Activated CD8-positive, alpha-beta T cell treated with anti-CD3 and anti-CD28 coated beads, Interleukin-2, amount 10 ng/mL, durations not matched to agents 7 days and 5 days (primary cell): ENCODE results near the gene KLC3. TPM values are rescaled to one million over a fixed set of nuclear protein-coding genes. Genes with fewer than 3 reads are reported as not detected.

Experiments used
- ATAC-seq: fragments of 150-1000 bp; cut with Tn5 transposase; one replicate; pipeline ENCODE4 v1.10.0; 2021; ENCODE audit warnings: moderate library complexity
- CTCF ChIA-PET: fragments of 350-600 bp; sonication (Branson Sonifier 250); formaldehyde crosslinking; loops from one replicate; lab custom pipeline; 2021; ENCODE audit warnings: antibody characterized with exemption; lab: Charles Lee
- POLR2A ChIA-PET: fragments of 350-600 bp; sonication (Branson Sonifier 250); formaldehyde crosslinking; loops from one replicate; lab custom pipeline; 2021; ENCODE audit warnings: antibody characterized with exemption; lab: Charles Lee
- DNase-seq: peaks from one replicate; pipeline ENCODE4 v3.0.0-alpha.2; 2020
- H3K27ac Mint-ChIP-seq: one replicate; pipeline ENCODE4 v1.8.0; 2021; ENCODE audit warnings: mild to moderate bottlenecking, mixed read lengths
- H3K27me3 Mint-ChIP-seq: one replicate; pipeline ENCODE4 v1.8.0; 2021; ENCODE audit warnings: low read depth, mixed read lengths
- H3K36me3 Mint-ChIP-seq: one replicate; pipeline ENCODE4 v1.8.0; 2021; ENCODE audit warnings: low read depth, mixed read lengths
- H3K4me1 Mint-ChIP-seq: one replicate; pipeline ENCODE4 v1.8.0; 2021; ENCODE audit warnings: low read depth, mixed read lengths
- H3K4me3 Mint-ChIP-seq: one replicate; pipeline ENCODE4 v1.8.0; 2021; ENCODE audit warnings: mild to moderate bottlenecking, mixed read lengths
- H3K9me3 Mint-ChIP-seq: one replicate; pipeline ENCODE4 v1.8.0; 2022; ENCODE audit warnings: mixed read lengths; ENCODE audit not compliant: insufficient read depth
- total RNA-seq, 2 experiments: library from RNA; stranded (reverse); gene quantifications; one replicate each; pipeline ENCODE4 v1.2.3, GENCODE V29; 2021

The KLC3 gene
- total RNA-seq, result not detected

- POLR2A ChIA-PET, result no interaction called here
- ATAC-seq (peak; percentile 58), DNase-seq (no peak)
- Mint-ChIP-seq H3K27me3 (peaks cover 13% of the 10 kb centered on the region), H3K9me3 (no peaks in the 10 kb centered on the region), H3K4me3 (peak within 1 kb of the TSS; percentile 48), H3K4me1 (peaks cover 10% of the 10 kb centered on the region), H3K36me3 (no peaks in the 10 kb centered on the region), H3K27ac (no peak within 1 kb of the TSS)
- CTCF ChIA-PET, result interaction anchor here (0.6 kb wide), 1 partner anchor 126 kb away, joined by 3 read pairs; no protein-coding TSS in a partner anchor
Observed at GRCh38 chr19:45340232-45340898, at the start of gene KLC3. Gene KLC3, plus strand, starts transcription at chr19:45340750. Its CDS starts 4,792 bp downstream, at chr19:45345542.

- POLR2A ChIA-PET, result no interaction called here
- H3K27me3 Mint-ChIP-seq, result no peaks in the 10 kb centered on the region
Observed at GRCh38 chr19:45291834-45292233, 48.7 kb upstream of the KLC3 start.

GRCh38 chr19:45293682-45294081 lies 46.9 kb upstream of the KLC3 start:
- ChIA-PET POLR2A (no interaction called here), CTCF (no interaction called here)
- DNase-seq (no peak), ATAC-seq (no peak)
- no peaks in the 10 kb centered on the region for H3K4me1 Mint-ChIP-seq
- H3K27me3 Mint-ChIP-seq, result no peaks in the 10 kb centered on the region
- no peak overlapping the region for H3K4me3 Mint-ChIP-seq
- H3K27ac Mint-ChIP-seq, result no peak overlapping the region
- H3K36me3 Mint-ChIP-seq, result peaks cover 9% of the 10 kb centered on the region
- H3K9me3 Mint-ChIP-seq, result no peaks in the 10 kb centered on the region

More at GRCh38 chr19:45291834-45292233, 48.7 kb upstream of the KLC3 start:
- Mint-ChIP-seq H3K4me1 (no peaks in the 10 kb centered on the region), H3K9me3 (no peaks in the 10 kb centered on the region), H3K36me3 (peaks cover 9% of the 10 kb centered on the region), H3K27ac (no peak overlapping the region), H3K4me3 (no peak overlapping the region)
- no peak for ATAC-seq
- CTCF ChIA-PET, result no interaction called here
- no peak for DNase-seq

- H3K9me3 Mint-ChIP-seq, result no peaks in the 10 kb centered on the region
- no peak overlapping the region for H3K27ac Mint-ChIP-seq
- H3K27me3 Mint-ChIP-seq, result no peaks in the 10 kb centered on the region
- DNase-seq, result no peak
- H3K4me3 Mint-ChIP-seq, result no peak overlapping the region
- no peak for ATAC-seq
- POLR2A ChIA-PET, result no interaction called here
- no peaks in the 10 kb centered on the region for H3K4me1 Mint-ChIP-seq
- peaks cover 9% of the 10 kb centered on the region for H3K36me3 Mint-ChIP-seq
- CTCF ChIA-PET, result no interaction called here
Observed at GRCh38 chr19:45294291-45295029, 46.1 kb upstream of the KLC3 start.

- Mint-ChIP-seq H3K4me1 (no peaks in the 10 kb centered on the region), H3K36me3 (peaks cover 11% of the 10 kb centered on the region), H3K9me3 (no peaks in the 10 kb centered on the region), H3K27me3 (no peaks in the 10 kb centered on the region), H3K4me3 (no peak overlapping the region), H3K27ac (no peak overlapping the region)
- DNase-seq (no peak), ATAC-seq (no peak)
- POLR2A ChIA-PET, result no interaction called here
- CTCF ChIA-PET, result no interaction called here
Observed at GRCh38 chr19:45295873-45296272, 44.7 kb upstream of the KLC3 start.

- H3K27ac Mint-ChIP-seq, result no peak overlapping the region
- no peaks in the 10 kb centered on the region for H3K4me1 Mint-ChIP-seq
- H3K9me3 Mint-ChIP-seq, result no peaks in the 10 kb centered on the region
- ChIA-PET POLR2A (no interaction called here), CTCF (no interaction called here)
- H3K36me3 Mint-ChIP-seq, result peaks cover 11% of the 10 kb centered on the region
- no peak for DNase-seq
- H3K27me3 Mint-ChIP-seq, result no peaks in the 10 kb centered on the region
- no peak overlapping the region for H3K4me3 Mint-ChIP-seq
- no peak for ATAC-seq
Observed at GRCh38 chr19:45296355-45296754, 44.2 kb upstream of the KLC3 start.

GRCh38 chr19:45297674-45298073 lies 42.9 kb upstream of the KLC3 start:
- Mint-ChIP-seq H3K27ac (no peak overlapping the region), H3K36me3 (peaks cover 5% of the 10 kb centered on the region), H3K27me3 (no peaks in the 10 kb centered on the region), H3K4me3 (no peak overlapping the region), H3K9me3 (no peaks in the 10 kb centered on the region), H3K4me1 (no peaks in the 10 kb centered on the region)
- DNase-seq (no peak), ATAC-seq (no peak)
- ChIA-PET CTCF (no interaction called here), POLR2A (no interaction called here)

- POLR2A ChIA-PET, result no interaction called here
- Mint-ChIP-seq H3K9me3 (no peaks in the 10 kb centered on the region), H3K36me3 (peaks cover 5% of the 10 kb centered on the region), H3K27ac (no peak overlapping the region), H3K4me3 (no peak overlapping the region), H3K4me1 (no peaks in the 10 kb centered on the region), H3K27me3 (no peaks in the 10 kb centered on the region)
- CTCF ChIA-PET, result no interaction called here
- no peak for DNase-seq
- ATAC-seq, result no peak
Observed at GRCh38 chr19:45298264-45298663, 42.3 kb upstream of the KLC3 start.

- no peaks in the 10 kb centered on the region for H3K27me3 Mint-ChIP-seq
- H3K4me3 Mint-ChIP-seq, result no peak overlapping the region
- no peaks in the 10 kb centered on the region for H3K4me1 Mint-ChIP-seq
- ChIA-PET CTCF (no interaction called here), POLR2A (no interaction called here)
- ATAC-seq, result no peak
- H3K27ac Mint-ChIP-seq, result no peak overlapping the region
- no peaks in the 10 kb centered on the region for H3K9me3 Mint-ChIP-seq
- DNase-seq, result no peak
- peaks cover 3% of the 10 kb centered on the region for H3K36me3 Mint-ChIP-seq
Observed at GRCh38 chr19:45299719-45300118, 40.8 kb upstream of the KLC3 start.

- Mint-ChIP-seq H3K4me3 (no peak overlapping the region), H3K27ac (no peak overlapping the region), H3K36me3 (peaks cover 2% of the 10 kb centered on the region), H3K27me3 (no peaks in the 10 kb centered on the region), H3K4me1 (no peaks in the 10 kb centered on the region), H3K9me3 (no peaks in the 10 kb centered on the region)
- CTCF ChIA-PET, result no interaction called here
- no peak for DNase-seq
- POLR2A ChIA-PET, result no interaction called here
- no peak for ATAC-seq
Observed at GRCh38 chr19:45302416-45302815, 38.1 kb upstream of the KLC3 start.

GRCh38 chr19:45303269-45304060 lies 37.1 kb upstream of the KLC3 start:
- DNase-seq, result no peak
- CTCF ChIA-PET, result no interaction called here

More at GRCh38 chr19:45303269-45304060, 37.1 kb upstream of the KLC3 start:
- Mint-ChIP-seq H3K36me3 (peaks cover 2% of the 10 kb centered on the region), H3K9me3 (no peaks in the 10 kb centered on the region), H3K27me3 (no peaks in the 10 kb centered on the region), H3K27ac (no peak overlapping the region), H3K4me1 (no peaks in the 10 kb centered on the region), H3K4me3 (no peak overlapping the region)
- POLR2A ChIA-PET, result no interaction called here
- ATAC-seq, result no peak
